T-helper 1 cell (primary cell): ENCODE results near the gene GALNT13.

Experiments
- DNase-seq, 5 donors: peaks; one replicate each; pipeline ENCODE4 v3.0.0-alpha.2; 2012 to 2020

The GALNT13 gene

GRCh38 chr2:153946036-153946435, 74.3 kb downstream of the GALNT13 start:
- DNase-seq = no peak

GRCh38 chr2:153953761-153954160, 82.0 kb downstream of the GALNT13 start:
- DNase-seq = no peak

- no peak for DNase-seq
These were observed 91.5 kb downstream of the GALNT13 start for GRCh38 chr2:153963256-153963655.

- DNase-seq = no peak
These were observed 95.7 kb downstream of the GALNT13 start for GRCh38 chr2:153967248-153967973.

- no peak for DNase-seq
These were observed 99.5 kb downstream of the GALNT13 start for GRCh38 chr2:153971250-153971649.

GRCh38 chr2:153971855-153972254, 100.1 kb downstream of the GALNT13 start:
- no peak for DNase-seq

- no peak for DNase-seq
These were observed 100.7 kb downstream of the GALNT13 start for GRCh38 chr2:153972412-153972811.

GRCh38 chr2:153986488-153987229, 114.9 kb downstream of the GALNT13 start:
- DNase-seq = no peak

GRCh38 chr2:153990771-153991170, 119.0 kb downstream of the GALNT13 start:
- DNase-seq = no peak

GRCh38 chr2:154013514-154013913, 141.8 kb downstream of the GALNT13 start:
- DNase-seq = no peak

GRCh38 chr2:154015233-154015632, 143.5 kb downstream of the GALNT13 start:
- no peak for DNase-seq

GRCh38 chr2:154029504-154029903, 157.8 kb downstream of the GALNT13 start:
- DNase-seq = no peak

GRCh38 chr2:154032220-154032619, 160.5 kb downstream of the GALNT13 start:
- no peak for DNase-seq

- no peak for DNase-seq
These were observed 174.8 kb downstream of the GALNT13 start for GRCh38 chr2:154046493-154046892.

- DNase-seq = no peak
These were observed 177.2 kb downstream of the GALNT13 start for GRCh38 chr2:154048905-154049304.

GRCh38 chr2:154049561-154049960, 177.8 kb downstream of the GALNT13 start:
- no peak for DNase-seq

GRCh38 chr2:154067124-154067523, 195.4 kb downstream of the GALNT13 start:
- no peak for DNase-seq

- no peak for DNase-seq
These were observed 207.2 kb downstream of the GALNT13 start for GRCh38 chr2:154078926-154079325.

GRCh38 chr2:154092571-154092970, 220.8 kb downstream of the GALNT13 start:
- no peak for DNase-seq

- DNase-seq = no peak
These were observed 222.1 kb downstream of the GALNT13 start for GRCh38 chr2:154093856-154094255.

- no peak for DNase-seq
These were observed 226.2 kb downstream of the GALNT13 start for GRCh38 chr2:154097833-154098398.

- no peak for DNase-seq
These were observed 249.0 kb downstream of the GALNT13 start for GRCh38 chr2:154120706-154121105.

- no peak for DNase-seq
These were observed 254.2 kb downstream of the GALNT13 start for GRCh38 chr2:154125891-154126290.

- DNase-seq = no peak
These were observed 259.1 kb downstream of the GALNT13 start for GRCh38 chr2:154130821-154131220.
